GM19023 (cell line): ENCODE data around the gene C11orf86.

Experiments used
- ATAC-seq: cut with Tn5 transposase; IDR thresholded peaks from one replicate; pipeline ENCODE4 v1.9.1; 2021; ENCODE audit warnings: mild to moderate bottlenecking, moderate library complexity; ENCODE audit not compliant: unreplicated experiment

Gene C11orf86

GRCh38 chr11:66966351-66966750, 8.8 kb upstream of the C11orf86 start:
- no peak for ATAC-seq

- ATAC-seq = no peak
Observed at GRCh38 chr11:66967670-66968425, 7.3 kb upstream of the C11orf86 start.

- no peak for ATAC-seq
Observed at GRCh38 chr11:66969584-66970225, 5.4 kb upstream of the C11orf86 start.

- no peak for ATAC-seq
Observed at GRCh38 chr11:66970371-66970806, 4.7 kb upstream of the C11orf86 start.

- no peak for ATAC-seq
Observed at GRCh38 chr11:66970807-66971442, 4.2 kb upstream of the C11orf86 start.

GRCh38 chr11:66971488-66971887, 3.6 kb upstream of the C11orf86 start:
- no peak for ATAC-seq

GRCh38 chr11:66973956-66974580, 1.0 kb upstream of the C11orf86 start:
- ATAC-seq = no peak

- ATAC-seq = no peak
Observed at GRCh38 chr11:66975405-66976027, 412 bp downstream of the C11orf86 start.

- ATAC-seq = no peak
Observed at GRCh38 chr11:66976028-66976467, 944 bp downstream of the C11orf86 start.

GRCh38 chr11:66976925-66977324, 1.8 kb downstream of the C11orf86 start:
- no peak for ATAC-seq

- ATAC-seq = no peak
Observed at GRCh38 chr11:66978229-66978628, 3.1 kb downstream of the C11orf86 start.

GRCh38 chr11:66978717-66979116, 3.6 kb downstream of the C11orf86 start:
- ATAC-seq = no peak

- no peak for ATAC-seq
Observed at GRCh38 chr11:66979336-66979980, 4.4 kb downstream of the C11orf86 start.

GRCh38 chr11:66981976-66982578, 7.0 kb downstream of the C11orf86 start:
- no peak for ATAC-seq

GRCh38 chr11:66983275-66983924, 8.3 kb downstream of the C11orf86 start:
- ATAC-seq = no peak

GRCh38 chr11:66985508-66986177, 10.5 kb downstream of the C11orf86 start:
- ATAC-seq = no peak

- ATAC-seq = no peak
Observed at GRCh38 chr11:66986178-66986545, 11.1 kb downstream of the C11orf86 start.

GRCh38 chr11:66987158-66987620, 12.1 kb downstream of the C11orf86 start:
- ATAC-seq = no peak
